HG02885 (cell line): Measurements from ENCODE around the gene ZBTB33.
A peak's percentile ranks its signal among the peaks of the same experiment; 100 is the strongest.

ENCODE experiments used
- ATAC-seq: cut with Tn5 transposase; IDR thresholded peaks from one replicate; pipeline ENCODE4 v1.9.1; 2021; ENCODE audit warnings: mild to moderate bottlenecking; ENCODE audit not compliant: unreplicated experiment, poor library complexity

Gene ZBTB33

GRCh38 chrX:120250522-120251271 is at the start of gene ZBTB33:
ZBTB33 (plus strand) TSS chrX:120250812; CDS start chrX:120253416, 2,604 bp downstream.
- ATAC-seq = peak; percentile 94

DNA sequence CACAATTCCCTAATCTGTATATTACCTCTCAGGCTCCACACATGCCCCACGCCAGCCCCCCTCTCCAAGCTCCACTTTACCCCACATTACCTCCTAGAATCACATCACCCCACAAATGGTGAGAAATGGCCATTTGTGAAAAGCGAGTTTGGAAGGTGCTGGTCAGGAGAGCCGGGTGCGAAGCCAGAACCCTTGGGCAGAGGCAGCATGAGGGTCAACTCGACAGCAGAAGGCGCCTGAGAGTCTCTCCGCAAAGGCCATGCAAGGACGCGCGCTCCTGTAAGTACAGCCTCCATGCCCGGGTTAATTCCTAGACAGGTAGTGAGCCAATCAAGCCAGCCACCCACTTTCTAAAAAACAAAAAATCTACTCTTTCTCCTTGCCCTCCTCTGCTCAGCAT is 49.8 kb upstream of the ZBTB33 start:
- ATAC-seq = no peak

DNA sequence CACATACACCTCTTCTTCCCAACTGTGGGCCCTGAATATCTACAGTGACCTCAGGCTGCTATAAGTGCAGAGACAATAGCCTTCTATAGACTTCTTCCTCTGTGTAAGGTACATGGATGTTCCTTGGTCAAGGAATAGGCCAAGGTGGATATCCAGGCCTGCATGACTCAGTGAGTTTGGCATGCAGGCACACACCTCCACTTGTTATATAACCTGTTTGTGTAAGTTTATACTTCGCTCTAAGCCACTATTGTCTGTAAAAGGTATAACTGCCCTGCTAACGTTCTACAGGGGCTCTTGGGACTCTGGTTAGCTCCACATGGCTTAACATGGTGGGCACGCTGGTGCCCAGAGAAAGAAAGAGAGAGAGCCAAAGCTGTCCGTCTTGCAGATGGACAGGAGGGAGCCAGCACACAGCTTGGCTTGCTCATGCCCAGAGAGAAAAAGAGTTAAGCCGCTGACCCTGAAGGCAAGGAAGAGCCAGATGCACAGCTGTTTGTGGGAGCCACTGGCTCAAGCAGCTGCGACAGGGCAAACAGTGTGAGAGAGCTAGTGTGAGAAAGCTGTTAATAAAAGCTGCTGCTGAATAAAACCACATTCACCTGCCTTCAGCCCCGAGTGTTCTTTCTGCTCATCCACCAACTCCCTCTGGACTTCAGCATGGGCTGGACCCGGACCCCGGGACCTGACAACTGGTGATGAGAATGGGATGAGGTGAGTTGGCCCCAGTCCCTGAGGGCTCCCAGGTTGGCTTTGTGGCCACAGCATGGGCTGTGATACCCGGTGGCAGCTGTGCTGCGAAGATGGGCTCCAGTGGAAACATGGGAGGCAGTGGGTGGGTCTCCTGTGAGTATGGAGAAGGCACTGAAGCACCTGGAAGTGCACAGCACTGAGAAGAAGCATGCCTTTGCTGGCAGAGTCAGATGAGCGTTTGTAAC is 44.5 kb upstream of the ZBTB33 start:
- no peak for ATAC-seq

- no peak for ATAC-seq
Measured at GRCh38 chrX:120207009-120207605, 43.5 kb upstream of the ZBTB33 start.

GRCh38 chrX:120213438-120214265 is 37.0 kb upstream of the ZBTB33 start:
- peak; percentile 84 for ATAC-seq

DNA sequence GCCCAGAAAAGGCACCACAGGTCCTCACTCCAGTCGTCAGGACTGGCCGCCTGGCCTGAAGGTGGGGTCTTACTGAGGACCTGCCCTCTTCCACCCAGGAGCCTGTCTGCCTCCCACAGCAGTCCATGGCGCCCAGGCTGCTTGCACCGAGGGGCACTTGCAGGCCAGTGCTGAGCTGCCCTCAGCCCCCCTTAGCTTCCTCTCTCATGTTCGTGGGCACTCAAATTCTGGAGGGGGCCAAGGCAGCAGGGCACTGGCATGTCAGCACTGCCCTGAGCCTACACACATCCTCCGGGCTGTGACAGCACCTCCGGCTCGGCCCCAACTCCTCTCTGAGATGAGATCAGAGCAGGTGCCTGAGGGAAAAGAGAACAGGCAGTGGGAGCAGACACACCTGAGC is 27.2 kb upstream of the ZBTB33 start:
- ATAC-seq = no peak

GRCh38 chrX:120224388-120224787 is 26.2 kb upstream of the ZBTB33 start:
- no peak for ATAC-seq

GRCh38 chrX:120228187-120228908 is 22.3 kb upstream of the ZBTB33 start:
- ATAC-seq = no peak

GRCh38 chrX:120235284-120235683 is 15.3 kb upstream of the ZBTB33 start:
- ATAC-seq = no peak

GRCh38 chrX:120236687-120237479 is 13.7 kb upstream of the ZBTB33 start:
- no peak for ATAC-seq

GRCh38 chrX:120238933-120239332 is 11.7 kb upstream of the ZBTB33 start:
- ATAC-seq = no peak

- no peak for ATAC-seq
Measured at GRCh38 chrX:120242813-120243212, 7.8 kb upstream of the ZBTB33 start.

DNA sequence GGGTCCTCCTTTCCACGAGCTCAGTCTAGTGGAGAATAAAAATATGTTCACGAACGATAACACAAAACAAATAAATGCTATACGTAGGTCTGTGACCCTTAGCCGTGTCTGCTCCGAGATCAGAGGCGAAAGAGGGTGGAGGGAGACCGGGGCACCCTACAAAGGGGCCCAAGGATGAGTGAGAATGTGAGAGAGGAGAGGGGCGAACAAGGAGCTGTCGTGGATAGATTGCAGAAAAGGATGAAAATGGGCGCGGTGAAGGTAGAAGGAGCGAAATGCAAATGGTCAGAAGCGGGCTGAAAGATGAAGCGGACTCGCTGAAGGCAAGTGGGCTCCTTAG is 6.2 kb upstream of the ZBTB33 start:
- no peak for ATAC-seq

DNA sequence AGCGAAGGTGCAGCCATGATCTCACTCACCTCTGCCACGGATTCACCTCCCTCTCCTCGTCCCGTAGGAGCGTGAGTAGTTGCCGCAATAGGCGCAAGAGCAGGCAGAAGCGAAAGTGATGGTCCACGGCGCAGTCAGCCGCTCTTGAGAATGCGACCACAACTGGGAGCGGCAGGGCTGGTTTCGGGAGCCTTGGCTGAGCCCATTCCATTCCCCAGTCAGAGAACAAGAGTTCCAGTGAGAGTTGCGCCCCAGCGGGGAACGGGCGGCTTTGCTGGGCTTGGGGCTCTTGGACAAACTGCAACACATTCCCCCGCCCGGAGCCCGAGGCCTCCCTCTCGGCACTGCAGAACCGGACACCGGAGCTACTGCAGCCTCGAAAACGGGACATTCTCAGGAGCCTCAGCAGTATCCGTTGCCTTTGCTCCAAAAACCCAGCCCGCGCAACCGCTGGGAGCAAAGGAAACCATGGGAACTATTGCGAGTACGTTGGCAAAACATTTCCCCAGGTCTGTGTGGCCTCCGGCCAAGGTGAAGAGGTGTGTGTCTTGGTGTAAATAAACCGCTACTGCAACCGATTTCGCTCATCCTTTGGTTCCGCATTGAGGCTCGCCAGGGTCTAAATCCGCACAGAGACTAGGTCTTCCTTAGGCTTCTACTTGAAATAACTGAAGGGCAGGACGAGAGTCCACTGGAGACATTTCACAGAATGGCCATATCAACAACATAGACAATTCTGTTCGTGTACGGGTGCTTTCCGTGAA is 5.7 kb upstream of the ZBTB33 start:
- ATAC-seq = peak; percentile 76

DNA sequence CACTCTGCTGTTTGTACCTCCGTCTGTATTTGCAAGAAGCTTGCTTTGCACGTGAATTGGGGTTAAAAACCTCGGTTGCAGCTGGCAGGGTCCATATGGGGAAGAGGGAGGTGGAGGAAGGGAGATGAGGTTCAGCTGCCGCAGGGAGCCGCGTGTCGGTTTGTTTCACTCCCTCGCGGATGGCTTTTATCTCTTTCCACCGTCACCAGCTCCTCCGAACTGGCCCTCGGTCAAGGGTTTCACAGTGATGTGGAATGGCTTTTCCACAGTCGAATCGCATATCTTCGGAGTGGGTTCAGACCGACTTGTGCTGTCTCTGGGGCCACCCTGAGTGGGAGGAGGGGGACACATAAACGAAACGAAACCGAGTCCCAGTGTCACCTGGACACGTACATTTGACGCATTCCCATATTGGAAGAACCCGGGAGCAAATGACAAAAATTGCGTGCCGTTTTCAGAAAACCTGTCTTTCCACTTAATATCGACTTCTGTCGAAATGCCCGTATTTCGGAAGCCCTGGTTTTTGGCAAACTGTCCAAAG is 929 bp downstream of the ZBTB33 start:
- no peak for ATAC-seq

- ATAC-seq = no peak
Measured at GRCh38 chrX:120253784-120254183, 3.2 kb downstream of the ZBTB33 start.

DNA sequence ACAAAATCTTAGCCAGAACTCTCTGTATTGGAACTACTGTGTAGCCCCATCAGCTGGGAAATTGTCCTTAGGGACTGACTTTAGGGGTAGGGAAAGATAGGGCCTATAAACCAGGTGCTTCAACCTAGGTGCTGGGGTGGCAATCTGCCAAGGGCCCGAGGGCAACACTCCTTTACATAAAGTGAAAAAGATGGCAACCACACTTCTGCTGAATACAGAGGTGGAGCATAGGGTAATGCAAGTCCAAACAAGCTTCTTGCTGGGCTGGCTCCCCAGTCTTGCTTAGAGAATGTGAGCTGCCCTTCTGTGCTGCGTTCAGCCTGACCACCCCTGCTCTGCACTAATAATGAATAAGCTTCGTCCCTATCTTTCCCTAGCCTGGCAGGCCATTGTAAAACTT is 9.8 kb downstream of the ZBTB33 start:
- ATAC-seq = no peak
